NCI-H1105 treated with DMSO at 0.1 percent for 48 hours (cell line): ENCODE measurements around the gene DRC7.
"Not testable (repeated sequence)": the region's sequence is repeated elsewhere in the genome, so short reads cannot be mapped to it uniquely, and the experiment has no call there.

Experiments
- DNase-seq: peaks from one replicate; lab custom pipeline; 2025; lab: John Stamatoyannopoulos, UW

Gene DRC7

DNA sequence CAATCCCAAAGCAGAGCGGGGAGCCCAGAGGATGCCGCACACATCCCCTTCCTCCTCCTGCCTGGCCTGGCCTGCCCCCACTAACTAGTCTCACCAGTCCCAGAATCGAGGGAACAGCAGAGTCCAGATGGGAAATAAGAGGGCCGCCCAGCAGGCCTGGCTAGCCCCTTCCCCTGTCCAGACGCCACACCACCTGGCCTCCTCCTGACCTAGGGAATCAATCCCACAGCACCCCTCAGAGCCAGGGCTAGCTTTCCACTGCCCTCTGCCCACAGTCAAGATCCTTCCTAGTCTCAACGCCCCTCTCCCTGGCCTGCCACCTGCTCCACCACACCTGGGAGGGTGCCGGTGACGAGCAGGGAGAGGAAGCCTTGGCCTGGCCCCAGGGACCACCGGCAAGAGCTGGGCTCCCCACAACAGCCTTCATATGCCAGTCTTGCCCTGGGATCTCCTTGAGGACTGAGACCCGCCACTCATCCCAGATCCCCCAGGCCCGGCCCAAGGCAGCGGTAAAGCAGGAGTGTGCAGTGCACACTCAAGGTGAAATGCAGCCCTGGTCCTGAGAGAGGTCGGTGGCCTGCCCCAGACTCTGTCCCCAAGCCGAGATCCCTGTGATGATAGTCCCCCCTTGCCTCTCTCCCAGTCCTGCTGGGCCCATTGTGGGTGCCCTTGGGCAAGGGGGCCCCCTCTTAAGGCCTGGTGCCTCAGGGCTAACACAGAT lies 68.8 kb downstream of the DRC7 start:
- DNase-seq: no peak

DNA sequence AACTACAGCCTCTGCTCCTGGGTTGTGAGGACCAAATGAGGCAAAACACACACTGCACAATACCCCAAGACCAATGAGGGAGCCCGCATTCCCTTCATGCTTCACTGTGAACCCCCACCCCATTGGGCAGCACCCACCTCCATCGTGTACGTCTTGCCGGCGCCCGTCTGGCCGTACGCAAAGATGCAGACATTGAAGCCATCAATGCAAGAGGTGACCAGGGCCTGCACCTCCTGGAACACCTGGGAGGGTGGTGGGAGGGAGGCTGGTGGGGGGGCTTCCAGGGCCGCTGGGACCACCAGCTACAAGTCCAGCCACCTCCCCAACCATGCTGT lies 69.4 kb downstream of the DRC7 start:
- DNase-seq: no peak

DNA sequence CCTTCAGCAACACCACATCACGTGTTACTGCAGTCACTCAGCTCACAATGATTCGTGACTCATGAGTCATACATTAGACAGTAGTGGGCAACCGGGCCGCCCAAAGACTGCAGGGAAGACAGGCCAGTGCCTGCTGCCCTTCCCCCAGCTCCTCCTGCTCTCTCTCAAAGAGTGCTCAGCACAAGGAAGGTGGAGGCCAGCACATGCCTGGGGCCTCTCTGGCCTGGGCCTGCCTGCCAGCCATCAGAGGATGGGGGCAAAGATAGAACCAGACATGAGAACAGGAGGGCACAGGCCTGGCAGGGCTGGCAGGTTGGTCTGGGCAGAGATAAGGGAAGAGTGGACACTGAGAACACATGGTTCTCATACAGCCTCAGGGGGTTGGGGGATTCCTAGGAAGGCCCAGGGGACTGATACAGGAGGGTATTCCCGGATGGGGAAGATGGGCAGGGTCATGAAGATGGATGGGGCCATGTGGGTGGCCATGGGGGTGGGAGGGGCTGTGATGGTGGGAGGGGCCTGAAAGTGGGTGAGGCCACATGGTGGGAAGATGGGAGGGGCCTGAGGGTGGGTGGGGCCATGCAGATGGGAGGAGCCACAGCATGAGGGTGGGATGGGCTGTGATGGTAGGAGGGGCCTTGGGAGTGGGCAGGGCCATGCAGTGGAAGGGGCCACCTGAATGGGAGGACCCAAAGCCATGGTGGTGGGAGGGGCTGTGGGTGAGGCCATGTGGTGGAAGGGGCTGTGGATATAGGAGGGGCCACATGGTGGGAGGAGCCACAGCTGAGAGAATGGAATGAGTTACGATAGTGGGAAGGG lies 69.9 kb downstream of the DRC7 start:
- no peak for DNase-seq

DNA sequence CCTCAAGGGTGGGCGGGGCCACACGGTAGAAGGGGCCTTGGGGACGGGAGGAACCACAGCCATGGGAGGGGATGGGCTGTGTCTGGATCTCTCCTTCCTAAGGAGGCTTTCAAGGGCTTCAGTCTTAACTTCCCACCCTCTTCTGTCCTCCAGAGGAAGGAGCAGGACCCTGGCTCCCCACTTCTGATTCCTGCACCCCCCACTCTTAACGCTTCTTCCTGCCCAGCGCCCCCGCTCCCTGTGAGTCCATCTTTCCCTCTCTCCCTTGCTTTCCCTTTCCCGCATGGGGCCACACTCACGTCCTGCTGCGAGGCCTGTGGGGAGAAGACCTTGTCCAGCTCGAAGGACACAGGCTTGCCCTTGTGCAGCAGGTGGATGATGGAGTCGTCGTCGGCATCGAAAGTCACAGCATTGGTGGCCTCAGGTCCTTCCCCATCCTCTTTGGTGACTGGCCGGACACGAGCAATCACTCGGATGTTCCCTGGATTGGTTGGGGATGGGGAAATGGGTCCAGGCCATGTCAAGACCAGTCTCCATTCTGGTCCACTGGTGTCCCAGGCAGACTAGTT lies 70.6 kb downstream of the DRC7 start:
- DNase-seq: no peak

DNA sequence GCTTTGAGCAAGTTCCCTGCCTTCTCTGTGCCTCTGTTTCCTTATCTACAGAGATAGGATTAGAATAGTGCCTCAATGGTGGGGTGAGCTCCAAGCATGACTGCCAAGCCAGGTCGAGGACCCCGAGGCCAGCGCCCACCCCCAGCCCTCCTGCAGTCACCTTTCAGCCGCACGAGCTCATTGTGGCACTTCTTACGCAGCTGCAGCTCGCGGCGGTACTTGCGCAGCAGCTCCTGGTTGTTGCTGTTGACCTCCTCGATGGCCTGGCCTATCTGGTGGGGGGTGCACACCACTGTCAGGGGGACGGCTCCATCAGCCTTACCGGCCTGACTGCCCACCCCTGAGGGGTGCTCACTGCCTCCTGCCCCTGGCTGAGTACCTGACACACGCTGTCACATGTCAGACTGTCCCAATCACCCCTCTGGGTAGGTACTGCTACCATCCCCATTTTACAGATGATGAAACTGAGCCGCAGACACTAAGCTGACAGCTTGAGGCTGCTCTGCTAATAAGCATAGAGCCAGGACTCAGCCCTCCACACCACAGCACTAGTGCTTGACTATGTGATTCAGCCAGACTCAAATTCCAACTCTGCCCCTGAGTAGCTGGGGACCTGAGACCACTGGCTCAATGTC lies 72.2 kb downstream of the DRC7 start:
- DNase-seq: no peak

DNA sequence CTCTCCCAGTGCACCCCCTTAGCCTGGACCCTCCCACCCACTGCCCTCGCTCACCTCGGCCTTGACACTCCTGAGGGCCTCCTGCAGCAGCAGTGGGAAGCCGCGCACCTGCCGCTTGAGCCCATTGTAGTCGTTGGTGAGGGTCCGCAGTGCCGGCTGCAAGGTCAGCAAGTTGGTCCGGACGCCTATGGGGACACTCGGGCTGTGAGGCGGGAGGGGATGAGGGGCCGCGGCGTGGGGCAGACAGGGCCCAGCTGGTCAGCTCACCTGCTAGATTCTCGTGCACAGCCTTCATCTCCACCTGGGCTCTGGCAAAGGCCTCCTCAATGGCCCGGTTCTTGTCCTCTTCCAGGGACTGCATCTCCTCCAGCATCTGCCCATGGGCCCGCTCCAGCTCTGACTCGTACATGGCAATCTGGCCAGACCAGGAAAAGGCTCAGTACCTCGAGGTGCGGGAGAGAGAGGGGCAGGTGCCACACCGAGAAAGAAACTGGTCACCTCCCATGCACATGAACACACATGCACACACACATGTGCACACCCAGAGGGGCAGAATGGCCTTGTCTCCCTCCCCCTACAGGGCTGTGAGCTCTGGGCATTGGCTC lies 75.0 kb downstream of the DRC7 start:
- no peak for DNase-seq

DNA sequence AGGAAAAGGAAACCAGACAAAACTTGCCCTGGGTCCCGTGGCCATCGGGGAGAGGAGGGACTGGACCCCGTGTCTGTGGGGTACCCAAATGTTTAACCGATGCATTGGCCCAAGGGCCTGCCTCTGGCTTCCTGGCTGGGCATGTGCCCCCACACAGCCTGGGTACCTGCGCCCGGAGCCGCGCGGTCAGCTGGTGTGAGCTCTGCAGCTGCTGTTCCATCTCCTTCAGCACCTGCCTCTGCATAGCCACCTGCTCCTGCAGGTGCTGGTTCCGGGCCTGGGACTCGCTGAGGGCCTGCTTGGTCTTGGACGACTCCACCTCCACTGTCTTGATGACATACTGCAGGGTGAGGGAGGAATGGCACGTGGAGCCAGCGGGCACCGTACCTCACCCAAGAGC lies 75.8 kb downstream of the DRC7 start:
- no peak for DNase-seq

DNA sequence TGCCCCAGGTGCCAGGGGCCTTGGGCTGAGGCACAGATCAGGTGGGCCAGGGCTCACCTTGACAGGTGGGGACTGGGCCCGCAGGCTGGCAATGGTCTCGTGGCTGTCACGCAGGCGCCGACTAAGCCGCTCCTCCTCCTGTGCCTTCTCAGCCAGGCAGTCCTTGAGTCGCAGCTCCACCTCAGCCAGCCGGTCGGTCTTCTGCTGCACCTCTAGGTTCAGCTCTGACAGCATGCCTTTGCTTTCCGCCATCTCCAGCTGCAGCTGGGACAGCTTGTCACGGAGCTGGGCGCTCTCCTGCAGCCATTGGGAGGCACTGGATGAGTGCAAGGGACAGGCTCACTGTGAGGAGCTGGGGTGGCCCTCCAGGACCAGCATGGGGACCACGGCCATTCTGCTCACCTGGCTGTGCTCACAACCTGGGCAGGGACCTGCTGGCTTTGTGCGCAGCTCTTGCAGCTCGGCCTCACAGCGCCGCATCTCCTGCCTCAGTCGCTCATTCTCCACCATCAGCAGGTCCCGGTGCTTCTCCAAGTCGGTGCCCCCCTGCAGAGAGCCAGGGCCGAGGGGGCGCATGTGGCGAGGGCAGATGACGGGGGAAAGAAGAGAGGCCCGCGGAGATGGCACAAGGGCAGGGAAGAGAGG lies 76.7 kb downstream of the DRC7 start:
- DNase-seq: no peak

DNA sequence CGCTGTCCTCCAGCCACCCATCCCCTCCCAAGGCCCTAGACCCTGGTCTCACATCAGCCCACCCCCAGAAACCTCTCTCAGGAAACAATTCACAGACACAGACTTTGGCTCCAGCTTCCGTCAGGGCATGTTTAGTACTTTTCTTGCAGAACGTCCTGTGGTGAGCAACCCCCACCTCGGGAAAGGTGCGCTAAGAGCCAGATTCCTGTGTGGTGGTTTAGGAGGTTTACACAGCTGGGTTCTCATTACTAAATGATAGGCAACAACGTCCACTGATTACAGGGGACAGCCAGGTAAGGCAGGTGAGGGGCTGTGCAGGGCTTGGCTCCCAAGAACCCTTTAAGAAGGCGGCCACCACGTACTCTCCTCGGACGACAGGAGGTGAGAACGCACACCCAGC lies 78.4 kb downstream of the DRC7 start:
- DNase-seq: no peak

DNA sequence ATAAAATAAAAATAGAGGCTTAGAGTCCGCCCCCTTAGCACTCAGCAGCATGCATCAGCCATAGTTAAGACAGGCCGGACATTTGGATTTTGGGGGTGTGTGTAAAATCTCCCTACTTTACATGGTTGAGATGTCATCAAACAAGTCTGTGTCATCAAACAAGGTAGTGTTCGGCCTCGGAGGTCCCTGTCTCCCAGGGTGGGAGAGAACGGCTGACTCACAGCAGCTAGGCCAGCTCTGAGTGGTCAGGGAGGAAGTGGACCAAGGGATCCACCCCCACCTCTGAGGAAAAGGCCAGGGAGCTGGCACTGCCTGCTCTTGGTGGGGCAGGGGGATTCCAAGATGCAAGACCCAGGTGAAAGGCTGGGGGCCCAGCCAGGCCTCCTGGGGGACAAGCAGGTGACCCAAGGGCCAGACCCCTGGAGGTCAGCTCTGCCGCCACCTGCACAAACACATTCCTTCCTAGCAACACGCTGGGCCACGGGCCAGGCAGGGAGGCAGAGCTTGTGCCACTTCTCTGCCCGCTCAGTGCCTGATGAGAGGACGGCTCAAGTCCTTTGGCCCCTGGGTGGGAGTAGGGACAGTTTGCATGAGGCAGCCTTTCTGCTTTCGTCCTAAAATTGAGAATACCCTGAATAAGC lies 79.2 kb downstream of the DRC7 start:
- no peak for DNase-seq

DNA sequence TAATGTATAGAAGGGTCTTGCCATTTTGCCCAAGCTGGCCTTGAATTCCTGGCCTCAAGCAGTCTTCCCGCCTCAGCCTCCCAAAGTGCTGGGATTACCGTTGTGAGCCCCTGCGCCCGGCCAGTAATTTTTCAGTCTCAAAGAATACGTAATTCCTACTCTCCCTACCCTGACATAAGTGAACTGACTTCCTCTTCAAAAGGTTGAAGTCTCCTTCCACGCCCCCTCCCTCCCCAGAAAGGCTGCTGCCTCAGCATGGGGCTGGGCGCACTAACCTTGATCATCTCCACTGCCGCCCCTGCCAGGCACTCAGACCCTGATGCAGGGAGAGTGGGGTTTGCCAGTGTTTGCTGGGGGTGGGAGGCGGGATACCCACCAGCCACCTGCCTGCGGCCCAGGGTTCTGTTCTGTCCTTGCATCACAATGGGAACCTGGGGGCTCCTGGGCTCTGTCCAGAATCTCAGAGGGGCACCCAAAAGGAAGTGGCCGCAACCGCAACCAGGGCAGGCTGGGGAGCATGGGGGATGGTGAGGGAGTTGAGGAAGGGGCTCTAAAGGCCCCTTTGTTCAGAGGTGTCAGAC lies 80.2 kb downstream of the DRC7 start:
- no peak for DNase-seq

DNA sequence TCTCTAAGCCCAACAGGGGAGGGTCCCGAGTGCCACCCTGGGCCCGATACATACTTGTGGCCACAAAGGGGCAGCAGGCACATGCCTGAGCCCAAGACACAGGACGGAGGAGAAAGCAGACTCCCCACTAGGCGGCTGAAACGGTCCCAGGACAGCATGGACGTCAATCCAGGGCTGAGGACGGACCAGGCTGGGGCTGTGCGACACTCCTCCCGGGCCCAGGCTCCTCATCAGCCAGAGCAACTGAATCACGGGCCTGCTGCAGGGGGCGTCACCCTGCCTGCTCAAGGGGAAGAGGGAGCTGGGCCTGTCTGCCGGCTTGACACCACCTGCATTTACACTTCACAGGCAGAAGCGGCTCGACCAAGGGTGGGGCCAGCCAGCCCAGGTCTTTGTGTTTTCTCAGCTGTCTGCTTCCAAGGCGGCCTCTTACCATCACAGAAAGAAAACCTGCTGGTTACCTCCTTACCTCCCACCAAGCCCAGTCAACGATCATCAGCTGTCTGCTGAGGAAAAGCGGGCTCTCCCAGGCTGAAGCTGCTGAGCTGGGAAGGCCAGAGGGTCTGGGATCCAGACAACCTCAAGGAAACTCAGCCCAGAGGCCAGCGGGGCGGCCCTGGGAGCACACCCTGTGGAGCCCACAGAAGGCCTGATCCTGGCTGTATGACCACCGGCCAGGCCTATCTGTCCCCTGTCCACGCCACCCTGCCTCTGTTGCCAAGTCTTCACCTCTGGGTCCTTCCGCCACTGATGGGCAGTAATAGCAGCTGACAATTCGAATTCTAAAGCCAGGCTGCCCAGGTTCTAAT lies 81.3 kb downstream of the DRC7 start:
- no peak for DNase-seq

DNA sequence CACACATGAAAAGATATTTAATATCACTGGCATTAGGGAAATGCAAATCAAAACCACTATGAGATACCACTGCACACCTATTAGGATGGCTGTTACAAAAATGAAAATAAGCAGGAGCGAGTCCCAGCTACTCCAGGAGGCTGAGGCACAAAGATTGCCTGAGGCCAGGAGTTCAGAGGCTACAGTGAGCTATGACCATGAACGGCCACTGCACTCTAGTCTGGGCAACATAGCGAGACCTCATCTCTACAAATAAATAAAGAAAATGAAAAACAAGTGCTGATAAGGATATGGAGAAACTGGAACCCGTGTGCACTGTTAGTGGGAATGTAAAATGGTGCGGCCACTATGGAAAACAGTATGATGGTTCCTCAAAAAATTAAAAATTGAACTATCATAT lies 84.1 kb downstream of the DRC7 start:
- no peak for DNase-seq

DNA sequence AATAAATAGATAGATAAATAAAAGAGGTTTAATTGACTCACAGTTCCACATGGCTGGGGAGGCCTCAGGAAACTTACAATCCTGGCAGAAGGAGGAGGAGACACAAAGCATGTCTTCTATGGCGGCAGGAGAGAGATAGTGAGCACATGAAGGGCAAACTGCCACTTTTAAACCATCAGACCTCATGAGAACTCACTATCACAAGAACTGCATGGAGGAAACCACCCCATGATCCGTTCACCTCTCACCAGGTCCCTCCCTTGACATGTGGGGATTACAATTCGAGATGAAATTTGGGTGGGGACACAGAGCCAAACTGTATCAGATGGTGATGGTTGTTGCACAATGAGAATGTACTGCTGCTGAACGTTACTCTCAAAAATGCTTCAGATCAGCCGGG lies 85.2 kb downstream of the DRC7 start:
- not testable (repeated sequence) for DNase-seq

DNA sequence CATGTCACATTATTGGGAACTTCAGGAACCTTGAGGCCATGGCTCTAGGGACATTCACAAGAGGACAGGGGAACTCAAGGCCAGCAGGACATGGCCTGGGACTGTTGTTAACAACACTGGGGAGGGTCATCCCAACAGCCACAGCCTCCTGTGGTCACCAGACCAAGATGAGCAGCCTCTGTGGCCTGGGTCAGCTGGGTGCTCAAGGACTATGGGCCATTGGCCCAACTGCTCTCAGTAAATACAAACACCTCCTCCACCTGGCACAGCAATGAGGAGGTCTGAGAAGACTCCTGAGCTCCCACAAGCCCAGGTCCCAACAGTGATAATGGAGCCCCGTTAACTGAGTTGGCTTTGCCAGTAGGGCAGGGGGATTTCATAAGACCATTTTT lies 86.7 kb downstream of the DRC7 start:
- no peak for DNase-seq
